SK-MEL-5 (cell line): Measurements from ENCODE around the gene MBD1. TPM values are rescaled to one million over a fixed set of nuclear protein-coding genes. Genes with fewer than 3 reads are reported as not detected.
"Not testable (repeated sequence)": the region's sequence is repeated elsewhere in the genome, so short reads cannot be mapped to it uniquely, and the experiment has no call there.

Experiments used
- DNase-seq: peaks from one replicate; pipeline ENCODE4 v3.0.0-alpha.2; 2016; ENCODE audit warnings: low read depth, low spot score
- in situ Hi-C: cut with HindIII; loops from 2 replicates; pipeline ENCODE4 v1.10.0; 2016; ENCODE audit warnings: low sequenced_read_pairs, high pct_unique_total_duplicates, low pct_unique_long_range_greater_than_20kb
- polyA plus RNA-seq, 2 experiments: library from polyadenylated mRNA; depleted of rRNA; stranded (reverse); fragments of >200 nt; gene quantifications; 2 replicates each; pipeline ENCODE4 v1.2.3, GENCODE V29; 2015
- total RNA-seq: library from RNA; depleted of rRNA; stranded (reverse); fragments of >200 nt; shearing (Covaris generic); gene quantifications from 2 replicates; pipeline ENCODE4 v1.2.3, GENCODE V29; 2014; rRNA removed

MBD1 gene, protein sequence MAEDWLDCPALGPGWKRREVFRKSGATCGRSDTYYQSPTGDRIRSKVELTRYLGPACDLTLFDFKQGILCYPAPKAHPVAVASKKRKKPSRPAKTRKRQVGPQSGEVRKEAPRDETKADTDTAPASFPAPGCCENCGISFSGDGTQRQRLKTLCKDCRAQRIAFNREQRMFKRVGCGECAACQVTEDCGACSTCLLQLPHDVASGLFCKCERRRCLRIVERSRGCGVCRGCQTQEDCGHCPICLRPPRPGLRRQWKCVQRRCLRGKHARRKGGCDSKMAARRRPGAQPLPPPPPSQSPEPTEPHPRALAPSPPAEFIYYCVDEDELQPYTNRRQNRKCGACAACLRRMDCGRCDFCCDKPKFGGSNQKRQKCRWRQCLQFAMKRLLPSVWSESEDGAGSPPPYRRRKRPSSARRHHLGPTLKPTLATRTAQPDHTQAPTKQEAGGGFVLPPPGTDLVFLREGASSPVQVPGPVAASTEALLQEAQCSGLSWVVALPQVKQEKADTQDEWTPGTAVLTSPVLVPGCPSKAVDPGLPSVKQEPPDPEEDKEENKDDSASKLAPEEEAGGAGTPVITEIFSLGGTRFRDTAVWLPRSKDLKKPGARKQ
- 37.0 and 38.2 TPM in 2 replicates for total RNA-seq
- 46.7 and 50.1 TPM in 2 replicates for polyA plus RNA-seq (2015; cell fraction: cytosol; rRNA removed)
- polyA plus RNA-seq (2015; cell fraction: nucleus; rRNA removed), result 123 and 163 TPM in 2 replicates

DNA sequence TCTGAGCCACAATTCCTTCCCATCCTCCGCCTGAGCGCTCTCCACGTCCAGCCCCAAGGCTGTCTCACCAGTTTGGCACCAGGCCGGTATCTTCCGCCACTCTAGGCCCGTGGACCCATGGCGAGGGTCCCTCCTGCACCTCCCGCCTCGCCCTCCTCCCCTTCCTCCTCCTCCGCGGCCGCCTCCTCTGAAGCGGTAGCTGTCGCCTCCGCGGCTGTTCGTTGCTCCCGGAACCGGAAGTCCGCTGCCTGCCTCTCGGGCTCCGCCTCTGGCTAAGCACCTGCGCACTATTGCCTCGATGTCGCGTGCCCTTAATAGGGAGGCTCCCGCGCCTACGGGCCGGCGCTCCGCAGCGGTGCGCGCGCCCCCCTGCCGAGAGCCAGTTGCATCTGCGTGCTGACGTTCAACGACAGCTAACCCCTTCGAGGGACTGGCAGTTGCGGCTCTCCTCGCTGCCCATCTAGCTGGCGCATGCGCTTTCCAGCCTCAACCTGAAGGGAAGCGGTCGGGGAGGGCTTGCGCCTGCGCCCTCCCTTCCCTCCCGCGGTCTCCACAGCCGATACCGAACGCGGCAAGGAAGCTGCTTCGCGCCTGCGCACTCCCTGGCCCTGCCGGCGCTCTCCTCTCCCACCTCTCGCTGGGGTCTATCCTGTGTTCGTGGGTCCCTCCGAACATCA lies at the start of gene MBD1:
MBD1 (minus strand) TSS at position 229 of the 677 bp plus-strand sequence. CDS start 1,531 bp downstream, outside the sequence.
- in situ Hi-C loops, result no loop called here
- DNase-seq, result peak; percentile 96

GRCh38 chr18:50330176-50330575 lies 48.9 kb upstream of the MBD1 start:
- in situ Hi-C loops, result no loop called here
- DNase-seq, result no peak

GRCh38 chr18:50327983-50328382 lies 46.7 kb upstream of the MBD1 start:
- in situ Hi-C loops, result no loop called here
- DNase-seq, result no peak

GRCh38 chr18:50320719-50321118 lies 39.4 kb upstream of the MBD1 start:
- in situ Hi-C loops, result no loop called here
- no peak for DNase-seq

DNA sequence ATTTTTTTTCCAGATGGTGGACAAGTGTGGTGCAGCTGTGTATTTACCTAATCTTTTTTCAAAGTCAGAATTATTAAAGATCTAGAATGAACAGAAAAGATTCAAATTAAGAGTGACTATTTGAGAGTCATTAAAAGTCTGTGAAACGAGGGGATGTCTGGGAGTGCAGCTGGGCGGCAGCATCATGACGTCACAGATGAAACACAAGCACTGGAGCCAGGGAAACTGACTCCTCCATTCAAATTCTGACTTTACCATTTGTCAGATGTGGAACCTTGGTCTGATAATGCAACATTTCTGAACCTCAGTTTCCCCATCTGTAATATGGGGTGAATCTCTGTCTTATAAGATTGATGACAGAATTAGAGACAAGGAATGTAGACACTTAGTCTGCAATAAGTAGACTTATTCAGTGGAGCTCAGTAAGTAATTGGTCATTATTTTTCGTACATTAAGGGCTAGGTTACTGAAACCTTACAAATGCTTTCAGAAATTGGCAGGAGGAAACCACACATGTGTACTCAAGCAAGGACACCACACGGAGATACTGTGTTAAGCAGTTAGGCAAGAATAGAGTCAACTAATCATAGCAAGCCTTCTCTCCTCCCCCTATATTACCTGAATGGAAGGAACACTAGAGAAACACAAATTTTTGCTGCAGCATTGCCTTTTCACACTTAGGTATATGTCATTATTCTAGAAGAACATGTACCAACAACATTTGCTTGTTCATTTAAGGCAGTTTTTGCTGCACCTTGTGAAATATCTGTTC lies 34.0 kb upstream of the MBD1 start:
- in situ Hi-C loops, result no loop called here
- no peak for DNase-seq

GRCh38 chr18:50313873-50314460 lies 32.6 kb upstream of the MBD1 start:
- in situ Hi-C loops, result no loop called here

DNA sequence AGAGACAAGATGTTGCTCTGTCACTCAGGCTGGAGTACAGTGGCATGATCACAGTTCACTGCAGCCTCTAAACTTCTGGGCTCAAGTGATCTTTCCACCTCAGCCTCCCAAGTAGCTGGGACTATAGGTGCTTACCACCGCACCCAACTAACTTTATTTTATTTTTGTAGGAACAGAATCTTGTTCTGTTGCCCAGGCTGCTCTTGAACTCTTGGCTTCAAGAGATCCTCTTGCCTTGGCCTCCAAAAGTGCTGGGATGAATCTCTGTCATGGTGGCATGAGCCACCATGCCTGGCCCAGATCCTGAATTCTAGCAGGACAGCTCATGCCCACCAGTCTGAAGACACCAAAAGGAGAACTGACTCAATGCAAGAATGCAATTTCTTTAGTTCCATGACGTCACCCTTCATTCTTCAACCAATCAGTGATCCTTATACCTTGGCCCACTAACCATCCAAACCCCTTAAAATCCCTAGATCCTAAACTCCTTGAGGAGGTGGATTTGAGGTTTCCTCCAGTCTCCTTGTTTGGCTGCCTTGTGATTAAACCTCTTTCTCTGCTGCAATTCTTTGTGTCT lies 31.8 kb upstream of the MBD1 start:
- DNase-seq, result no peak
- in situ Hi-C loops, result no loop called here

More at GRCh38 chr18:50313873-50314460, 32.6 kb upstream of the MBD1 start:
- DNase-seq, result no peak

GRCh38 chr18:50312296-50313030 lies 31.1 kb upstream of the MBD1 start:
- in situ Hi-C loops, result no loop called here
- no peak for DNase-seq

- in situ Hi-C loops, result no loop called here
- no peak for DNase-seq
These were observed 30.3 kb upstream of the MBD1 start for GRCh38 chr18:50311650-50312049.

DNA sequence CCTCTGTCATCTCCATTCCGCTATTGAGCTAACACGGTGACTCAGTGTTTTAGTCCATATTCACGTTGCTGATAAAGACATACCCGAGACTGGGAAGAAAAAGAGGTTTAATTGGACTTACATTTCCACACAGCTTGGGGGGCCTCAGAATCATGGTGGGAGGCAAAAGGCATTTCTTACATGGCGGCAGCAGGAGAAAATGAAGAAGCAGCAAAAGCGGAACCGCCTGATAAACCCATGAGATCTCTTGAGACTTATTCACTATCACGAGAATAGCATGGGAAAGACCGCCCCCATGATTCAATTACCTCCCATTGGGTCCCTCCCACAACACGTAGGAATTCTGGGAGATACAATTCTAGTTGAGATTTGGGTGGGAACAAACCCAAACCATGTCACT lies 28.8 kb upstream of the MBD1 start:
- DNase-seq, result peak; percentile 13
- in situ Hi-C loops, result no loop called here

GRCh38 chr18:50308851-50309250 lies 27.5 kb upstream of the MBD1 start:
- in situ Hi-C loops, result not testable (repeated sequence)
- peak; percentile 20 for DNase-seq

- in situ Hi-C loops, result no loop called here
- peak; percentile 90 for DNase-seq
These were observed 26.6 kb upstream of the MBD1 start for GRCh38 chr18:50307738-50308470.

DNA sequence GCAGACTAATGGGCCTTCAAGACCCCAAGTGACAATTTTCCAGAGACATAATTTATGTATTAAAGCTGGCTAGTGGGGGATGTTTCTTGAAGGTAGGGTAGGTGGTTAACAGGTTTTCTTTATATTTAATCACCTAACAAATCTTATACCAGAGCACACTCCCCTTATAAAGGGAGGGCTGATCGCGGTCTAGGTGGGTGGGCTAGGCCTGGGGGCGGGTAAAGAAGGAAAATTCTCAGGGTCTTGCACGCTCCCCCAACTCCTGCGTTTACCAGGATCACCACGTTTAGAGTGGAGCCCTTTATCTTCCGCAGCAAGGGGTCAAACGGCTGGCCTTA lies 26.0 kb upstream of the MBD1 start:
- in situ Hi-C loops, result no loop called here
- DNase-seq, result no peak

DNA sequence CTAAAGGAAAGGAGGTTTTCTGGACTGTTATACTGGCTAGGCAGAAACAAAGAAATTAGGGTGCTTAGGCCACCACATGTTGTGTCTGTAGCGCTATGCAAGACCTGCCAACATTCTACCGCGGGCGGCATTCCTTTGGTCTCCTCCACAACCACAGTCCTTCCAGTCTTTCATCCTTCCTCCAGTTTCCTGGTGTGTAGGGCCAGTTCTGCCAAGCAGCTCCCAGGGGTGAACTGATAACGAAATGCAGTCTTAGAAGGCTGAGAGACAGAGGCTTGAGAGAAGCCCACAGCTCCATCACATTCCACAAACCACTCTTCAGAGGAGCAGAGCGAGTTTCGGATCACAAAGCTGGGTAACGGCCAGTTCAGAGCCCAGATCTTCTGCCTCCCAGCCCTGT lies 25.6 kb upstream of the MBD1 start:
- no peak for DNase-seq
- in situ Hi-C loops, result no loop called here

DNA sequence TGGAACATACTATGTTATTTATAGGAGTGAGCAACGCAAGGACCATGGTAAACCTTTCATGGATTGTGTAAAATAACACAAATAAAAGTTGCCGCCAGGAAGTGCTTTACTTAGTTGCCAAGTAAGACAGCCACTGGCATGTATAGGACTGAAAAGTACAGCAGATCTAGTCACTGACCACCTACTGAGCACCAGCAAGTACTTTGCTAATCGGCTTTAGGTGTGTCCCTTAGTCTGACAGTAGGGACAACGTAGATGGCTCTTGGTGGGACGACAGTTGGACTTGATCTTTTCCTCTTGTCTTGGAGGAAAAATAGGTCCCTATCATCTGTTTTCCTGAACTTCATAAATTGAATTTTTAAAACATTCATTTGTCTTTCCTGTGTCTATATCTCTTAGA lies 19.8 kb upstream of the MBD1 start:
- in situ Hi-C loops, result no loop called here

More for the DNA sequence above, 19.8 kb upstream of the MBD1 start:
- DNase-seq, result no peak
